ENCODE measurements around the gene PVALB. TPM values are rescaled to one million over a fixed set of nuclear protein-coding genes. Genes with fewer than 3 reads are reported as not detected.
A peak's percentile ranks its signal among the peaks of the same experiment; 100 is the strongest.

The PVALB gene
- total RNA-seq, 1 donor from 2014 or later, result not detected

DNA sequence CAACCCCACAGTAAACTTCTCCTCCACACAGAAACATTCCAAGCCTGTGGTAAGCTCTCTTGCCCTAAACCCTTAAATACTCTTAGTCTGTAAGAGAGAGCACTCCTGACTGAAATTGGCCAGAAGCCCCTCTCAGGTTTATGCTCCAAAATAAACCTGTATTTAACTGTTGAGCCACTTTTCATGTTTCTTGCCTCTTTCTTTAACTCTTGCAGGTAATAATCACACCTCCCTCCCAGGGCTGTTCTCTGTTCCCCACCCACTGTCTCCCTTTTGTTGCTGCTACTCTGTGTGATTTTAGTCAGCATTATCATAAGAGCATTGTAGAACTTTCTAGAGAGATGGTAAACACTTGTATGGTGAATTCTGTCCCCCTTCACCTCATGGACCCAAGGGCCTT is 38.8 kb downstream of the PVALB start:
- peaks cover 3% of the 10 kb centered on the region for H3K9me3 Mint-ChIP-seq (ENCODE audit: low read depth)
- H3K4me3 Mint-ChIP-seq (ENCODE audit: unreplicated experiment), result no peak overlapping the region
- peaks cover 3% of the 10 kb centered on the region for H3K27me3 Mint-ChIP-seq (ENCODE audit: low read depth)
- H3K27ac Mint-ChIP-seq (ENCODE audit: unreplicated experiment), result no peak overlapping the region
- peaks cover 1% of the 10 kb centered on the region for H3K36me3 Mint-ChIP-seq (ENCODE audit: low read depth)
- no peak for TF ChIP-seq CTCF (IDR thresholded peaks at IDR 0.05)
- DNase-seq (ENCODE audit: low spot score), result no peak
- H3K4me1 Mint-ChIP-seq (ENCODE audit: low read depth), result peaks cover 22% of the 10 kb centered on the region

- no peak for DNase-seq (ENCODE audit: low spot score)
- Mint-ChIP-seq H3K4me1 (ENCODE audit: low read depth) (peaks cover 18% of the 10 kb centered on the region), H3K27ac (ENCODE audit: unreplicated experiment) (peak overlapping the region; percentile 91), H3K4me3 (ENCODE audit: unreplicated experiment) (peak overlapping the region; percentile 80), H3K9me3 (ENCODE audit: low read depth) (peaks cover 3% of the 10 kb centered on the region), H3K27me3 (ENCODE audit: low read depth) (no peaks in the 10 kb centered on the region), H3K36me3 (ENCODE audit: low read depth) (peaks cover 1% of the 10 kb centered on the region)
- TF ChIP-seq CTCF (IDR thresholded peaks at IDR 0.05), result no peak
These were observed 40.1 kb downstream of the PVALB start for GRCh38 chr22:36776722-36777121.

DNA sequence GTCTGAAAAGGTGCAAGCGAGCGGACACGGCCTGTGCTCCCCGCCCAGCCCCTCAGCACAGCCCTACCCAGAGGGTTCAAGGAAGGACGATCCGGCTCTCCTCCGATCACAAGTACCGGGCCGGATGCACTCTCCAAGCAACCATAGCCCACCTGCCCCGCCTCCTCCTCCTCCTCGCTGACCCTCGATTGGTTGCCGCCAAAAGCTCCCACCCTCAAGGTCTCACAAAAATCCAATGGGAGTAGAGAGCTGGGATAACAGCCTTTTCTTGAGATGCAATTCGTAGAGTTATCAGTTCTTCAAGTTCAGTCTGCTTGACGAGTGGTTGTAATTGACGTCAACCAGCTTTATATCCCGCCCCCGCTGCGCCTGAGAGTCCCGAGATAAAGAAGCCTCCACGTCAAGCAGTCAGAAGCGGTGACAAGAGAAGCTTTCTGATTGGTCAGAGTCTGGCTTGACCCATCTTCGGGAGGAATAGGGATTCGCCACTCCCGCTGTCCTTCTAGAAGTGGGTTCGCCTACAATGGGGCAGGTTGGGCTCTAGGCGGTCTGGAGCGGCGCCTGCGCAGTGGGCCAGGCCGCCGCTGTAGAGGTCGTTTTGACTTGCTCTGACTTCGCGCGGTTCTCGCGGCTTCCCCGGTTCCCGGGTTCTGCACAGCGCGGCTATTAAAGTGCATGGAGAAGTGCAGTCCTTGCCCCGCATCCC is 40.7 kb downstream of the PVALB start, which contains the start of gene IFT27:
Gene IFT27 (minus strand): TSS at position 156 of the 706 bp plus-strand sequence. CDS start 412 bp downstream, outside the sequence.
- Mint-ChIP-seq H3K4me1 (ENCODE audit: low read depth) (peaks cover 18% of the 10 kb centered on the region), H3K27me3 (ENCODE audit: low read depth) (no peaks in the 10 kb centered on the region), H3K27ac (ENCODE audit: unreplicated experiment) (peak within 1 kb of the TSS; percentile 91), H3K36me3 (ENCODE audit: low read depth) (peaks cover 1% of the 10 kb centered on the region), H3K4me3 (ENCODE audit: unreplicated experiment) (peak within 1 kb of the TSS; percentile 82), H3K9me3 (ENCODE audit: low read depth) (peaks cover 3% of the 10 kb centered on the region)
- DNase-seq (ENCODE audit: low spot score), result peak; percentile 96
- TF ChIP-seq CTCF (IDR thresholded peaks at IDR 0.05), result peak; percentile 17

DNA sequence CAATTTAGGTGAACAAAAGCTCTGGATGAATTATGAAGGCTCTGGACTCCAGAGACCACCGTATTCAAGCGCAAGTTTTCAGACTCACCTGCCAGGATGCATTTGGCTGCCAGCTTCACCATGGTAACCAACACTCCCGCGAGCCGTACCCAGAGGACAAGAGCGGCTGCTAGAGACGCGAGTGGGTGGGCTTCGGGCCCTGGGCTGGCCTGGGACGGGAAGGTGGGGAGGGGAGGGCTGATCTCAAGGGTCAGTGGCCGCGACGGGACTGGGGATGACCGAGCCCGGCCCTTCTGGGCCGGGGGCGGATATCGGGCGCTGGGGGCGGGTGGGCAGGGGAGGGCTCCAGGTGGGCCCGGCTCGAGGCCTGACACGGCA is 41.3 kb downstream of the PVALB start:
- Mint-ChIP-seq H3K27me3 (ENCODE audit: low read depth) (no peaks in the 10 kb centered on the region), H3K36me3 (ENCODE audit: low read depth) (peaks cover 1% of the 10 kb centered on the region), H3K27ac (ENCODE audit: unreplicated experiment) (peak overlapping the region; percentile 65), H3K9me3 (ENCODE audit: low read depth) (peaks cover 3% of the 10 kb centered on the region), H3K4me1 (ENCODE audit: low read depth) (peaks cover 18% of the 10 kb centered on the region), H3K4me3 (ENCODE audit: unreplicated experiment) (peak overlapping the region; percentile 82)
- TF ChIP-seq CTCF (IDR thresholded peaks at IDR 0.05), result no peak
- DNase-seq (ENCODE audit: low spot score), result no peak

- Mint-ChIP-seq H3K9me3 (ENCODE audit: low read depth) (peaks cover 3% of the 10 kb centered on the region), H3K4me3 (ENCODE audit: unreplicated experiment) (no peak overlapping the region), H3K36me3 (ENCODE audit: low read depth) (peaks cover 1% of the 10 kb centered on the region), H3K4me1 (ENCODE audit: low read depth) (peaks cover 18% of the 10 kb centered on the region), H3K27ac (ENCODE audit: unreplicated experiment) (no peak overlapping the region), H3K27me3 (ENCODE audit: low read depth) (no peaks in the 10 kb centered on the region)
- peak; percentile 81 for TF ChIP-seq CTCF (IDR thresholded peaks at IDR 0.05)
- no peak for DNase-seq (ENCODE audit: low spot score)
These were observed 42.9 kb downstream of the PVALB start for GRCh38 chr22:36773935-36774334.

Data from chondrocyte (in vitro differentiated cells).